ENCODE data around the gene ESYT1. TPM values are rescaled to one million over a fixed set of nuclear protein-coding genes. Genes with fewer than 3 reads are reported as not detected.

ESYT1 gene
- total and polyA plus RNA-seq, 4 experiments from 2014 or later = 249 to 690 (median 326) TPM

DNA sequence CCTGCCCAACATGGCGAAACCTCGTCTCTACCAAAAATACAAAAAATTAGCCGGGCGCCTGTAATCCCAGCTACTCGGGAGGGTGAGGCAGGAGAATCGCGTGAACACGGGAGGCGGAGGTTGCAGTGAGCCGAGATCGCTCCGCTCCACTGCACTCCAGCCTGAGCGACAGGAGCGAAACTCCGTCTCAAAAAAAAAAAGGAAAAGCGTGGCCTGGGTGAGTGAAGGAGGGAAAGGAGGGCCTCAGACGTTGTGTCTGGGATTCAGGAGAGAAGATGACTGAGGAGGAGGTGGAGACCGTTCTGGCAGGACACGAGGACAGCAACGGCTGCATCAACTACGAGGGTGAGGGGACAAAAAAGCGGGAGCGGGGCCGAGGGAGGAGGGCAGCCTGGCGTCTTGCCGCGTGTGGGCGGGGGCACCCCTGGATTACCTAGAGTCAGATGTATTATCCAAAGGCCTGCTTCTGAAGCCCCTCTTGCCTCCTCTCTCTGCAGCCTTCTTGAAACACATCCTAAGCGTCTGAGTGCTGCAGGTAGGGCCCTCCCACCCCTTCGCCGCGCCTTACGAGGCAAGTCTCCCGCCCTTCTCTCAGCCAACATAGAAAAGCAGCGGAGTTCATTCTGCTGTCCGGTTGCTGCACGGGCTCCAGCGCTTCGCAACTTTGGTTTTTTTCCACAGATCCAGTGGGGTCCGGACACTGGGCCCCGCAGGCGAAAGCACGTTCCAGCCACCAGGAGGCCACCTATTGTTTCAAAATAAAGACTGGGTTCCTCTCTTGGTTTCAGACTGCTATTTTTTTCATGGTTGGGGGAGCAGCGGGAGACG, 29.3 kb downstream of the ESYT1 start:
- peak overlapping the region; percentile 97 for H3K27ac ChIP-seq (ENCODE audit: low read depth, low read length)
- peak overlapping the region; percentile 93 to 100 (median 97) for H3K4me3 Mint-ChIP-seq
- intact Hi-C loops (cut with micrococcal nuclease) = loop anchor here (1.0 to 2.0 kb wide), 4 partner anchors 29 to 67 kb away; partner anchors contain the start of genes ESYT1, NABP2 and RNF41
- peaks cover 22 to 40% of the 10 kb centered on the region in 2 donors for H3K36me3 Mint-ChIP-seq
- peaks cover 49% of the 10 kb centered on the region for H3K4me1 ChIP-seq (ENCODE audit: insufficient read depth, low read length)
- peak; percentile 71 to 82 (median 75) for DNase-seq
- H3K4me3 ChIP-seq (ENCODE audit: low read length in 2 of 2) = peak overlapping the region; percentile 53 to 76
- H3K27me3 Mint-ChIP-seq = no peaks in the 10 kb centered on the region
- H3K36me3 ChIP-seq (ENCODE audit: insufficient read depth, low read length) = peaks cover 25% of the 10 kb centered on the region
- no peaks in the 10 kb centered on the region for H3K9me3 ChIP-seq (ENCODE audit: control insufficient read depth in 1 of 2, low read length in 2 of 2)
- peak overlapping the region; percentile 96 to 100 (median 99) for H3K27ac Mint-ChIP-seq
- ChIA-PET CTCF (ENCODE audit: partially characterized antibody) (interaction anchor here (1.7 to 3.9 kb wide), 4 partner anchors 29 to 38 kb away, joined by 6 to 24 read pairs (median 12); partner anchors contain the start of genes ESYT1, SMARCC2 and ZC3H10), POLR2A (ENCODE audit: partially characterized antibody) (interaction anchor here (0.6 to 10.8 kb wide), 11 partner anchors 9 to 292 kb away, joined by 3 to 236 read pairs (median 7); partner anchors contain the start of genes ESYT1, RPL41, SMARCC2 and TIMELESS)
- no peaks in the 10 kb centered on the region for H3K9me3 Mint-ChIP-seq
- H3K4me1 Mint-ChIP-seq = peaks cover 30 to 68% (median 43%) of the 10 kb centered on the region in 4 donors
- no peaks in the 10 kb centered on the region for H3K27me3 ChIP-seq (ENCODE audit: insufficient read depth, low read length)

DNA sequence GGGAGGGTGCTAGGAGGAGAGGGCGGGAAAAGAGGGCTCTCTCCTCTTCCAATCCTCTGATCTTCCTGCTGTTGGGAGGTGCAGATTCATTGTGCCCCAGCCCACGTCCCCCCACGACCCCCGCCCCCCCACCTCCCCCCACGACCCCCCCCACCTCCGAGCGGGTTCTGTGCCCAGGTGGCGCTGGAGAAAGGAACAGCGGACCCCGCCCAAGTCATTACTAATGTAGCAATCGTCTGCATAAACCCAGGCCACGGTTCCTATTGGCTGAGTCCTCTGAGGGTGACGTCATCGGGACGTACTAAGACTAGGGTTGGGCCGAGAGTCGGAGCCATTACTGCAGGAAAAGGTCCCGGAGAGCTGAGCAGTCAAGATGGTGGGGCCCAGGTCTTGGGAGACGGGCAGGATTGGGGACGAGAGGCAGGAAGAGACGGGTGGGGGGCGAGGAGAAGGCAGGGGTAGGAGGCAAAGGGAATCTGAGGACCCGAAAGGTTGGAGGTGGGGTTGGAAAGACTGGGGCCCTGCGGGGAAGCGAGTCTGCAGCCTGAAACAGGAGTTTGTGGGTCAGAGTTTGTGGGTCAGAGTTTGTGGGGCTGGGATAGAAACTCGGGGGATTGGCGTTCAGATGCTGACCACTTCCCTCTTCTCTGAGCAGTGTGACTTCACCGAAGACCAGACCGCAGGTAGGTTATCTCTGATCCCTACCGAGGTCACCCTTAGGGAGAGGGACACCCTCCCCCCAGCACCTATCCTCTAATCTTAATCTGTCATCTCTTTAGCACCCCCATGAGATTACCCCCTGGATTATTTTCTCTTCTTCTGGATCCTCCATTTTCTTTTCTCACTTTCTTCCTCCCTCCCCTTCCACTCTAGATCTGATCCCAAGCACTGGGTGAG, 30.2 kb downstream of the ESYT1 start, which contains the start of gene MYL6:
TSS of gene MYL6 (plus strand) at position 331 of the 897 bp plus-strand sequence. CDS start at position 374, 43 bp downstream.
- Mint-ChIP-seq H3K9me3 (no peaks in the 10 kb centered on the region), H3K27me3 (no peaks in the 10 kb centered on the region), H3K36me3 (peaks cover 23 to 49% of the 10 kb centered on the region in 2 donors), H3K27ac (peak within 1 kb of the TSS; percentile 96 to 100 (median 99)), H3K4me3 (peak within 1 kb of the TSS; percentile 93 to 100 (median 97)), H3K4me1 (peaks cover 28 to 64% (median 37%) of the 10 kb centered on the region in 4 donors)
- DNase-seq = peak; percentile 88 to 98 (median 91)
- Histone ChIP-seq H3K9me3 (ENCODE audit: control insufficient read depth in 1 of 2, low read length in 2 of 2) (no peaks in the 10 kb centered on the region), H3K27ac (ENCODE audit: low read depth, low read length) (peak within 1 kb of the TSS; percentile 97), H3K27me3 (ENCODE audit: insufficient read depth, low read length) (no peaks in the 10 kb centered on the region), H3K4me1 (ENCODE audit: insufficient read depth, low read length) (peaks cover 40% of the 10 kb centered on the region), H3K4me3 (ENCODE audit: low read length in 2 of 2) (peak within 1 kb of the TSS; percentile 86 to 89), H3K36me3 (ENCODE audit: insufficient read depth, low read length) (peaks cover 34% of the 10 kb centered on the region)
- ChIA-PET CTCF (ENCODE audit: partially characterized antibody) (interaction anchor here (0.6 to 2.5 kb wide), 12 partner anchors 16 to 72 kb away, joined by 3 to 16 read pairs (median 4); partner anchors contain the start of genes ESYT1, RNF41, SMARCC2 and ZC3H10), POLR2A (ENCODE audit: partially characterized antibody) (interaction anchor here (0.7 to 10.8 kb wide), 13 partner anchors 14 to 291 kb away, joined by 3 to 236 read pairs (median 7); partner anchors contain the start of genes ESYT1, PA2G4, RNF41 and RPL41)
- intact Hi-C loops (cut with micrococcal nuclease) = loop anchor here (1.0 to 2.0 kb wide), 2 partner anchors 30 to 63 kb away; partner anchors contain the start of genes ESYT1 and RNF41

DNA sequence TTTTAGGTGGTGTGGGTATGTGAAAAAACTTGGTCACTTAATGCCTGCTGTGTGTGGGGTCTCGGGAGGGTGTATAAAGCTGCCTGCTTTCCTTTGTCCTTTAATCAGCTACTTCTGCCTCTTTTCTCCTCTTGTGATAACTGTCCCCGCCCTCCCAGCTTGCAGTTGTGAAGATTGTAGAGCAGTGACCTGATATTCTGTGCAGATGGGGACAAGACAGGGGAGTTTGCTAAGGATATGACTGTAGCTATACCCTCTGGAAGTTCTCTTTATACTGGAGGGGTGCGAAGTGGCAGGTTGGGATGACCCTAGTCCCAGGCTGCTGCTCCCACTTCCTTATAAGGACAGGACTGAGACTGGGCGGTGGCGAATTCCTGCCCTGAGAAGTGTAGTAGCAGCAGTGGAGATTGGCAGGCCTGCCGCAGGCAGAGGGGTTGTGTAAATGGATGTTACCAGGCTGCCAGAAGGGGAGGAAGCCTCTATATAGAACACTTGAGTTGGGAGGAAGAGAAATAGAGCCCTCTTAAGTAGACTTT, 30.9 kb downstream of the ESYT1 start:
- Mint-ChIP-seq H3K4me3 (peak overlapping the region; percentile 93 to 100 (median 97)), H3K9me3 (no peaks in the 10 kb centered on the region), H3K36me3 (peaks cover 28 to 56% of the 10 kb centered on the region in 2 donors), H3K4me1 (peaks cover 28 to 65% (median 37%) of the 10 kb centered on the region in 4 donors), H3K27ac (peak overlapping the region; percentile 96 to 100 (median 99)), H3K27me3 (no peaks in the 10 kb centered on the region)
- no peaks in the 10 kb centered on the region for H3K27me3 ChIP-seq (ENCODE audit: insufficient read depth, low read length)
- H3K4me1 ChIP-seq (ENCODE audit: insufficient read depth, low read length) = peaks cover 38% of the 10 kb centered on the region
- peak; percentile 19 to 48 (median 24) for DNase-seq
- intact Hi-C loops (cut with micrococcal nuclease) = loop anchor here (1.0 to 2.0 kb wide), 2 partner anchors 31 to 62 kb away; partner anchors contain the start of genes ESYT1 and RNF41
- H3K9me3 ChIP-seq (ENCODE audit: control insufficient read depth in 1 of 2, low read length in 2 of 2) = no peaks in the 10 kb centered on the region
- ChIA-PET CTCF (ENCODE audit: partially characterized antibody) (interaction anchor here (0.6 to 2.5 kb wide), 13 partner anchors 15 to 63 kb away, joined by 3 to 16 read pairs (median 4); partner anchors contain the start of genes ESYT1, RNF41, SMARCC2 and ZC3H10), POLR2A (ENCODE audit: partially characterized antibody) (interaction anchor here (0.7 to 10.8 kb wide), 13 partner anchors 10 to 201 kb away, joined by 3 to 236 read pairs (median 7); partner anchors contain the start of genes ESYT1, PA2G4, RNF41 and RPL41)
- H3K27ac ChIP-seq (ENCODE audit: low read depth, low read length) = peak overlapping the region; percentile 97
- peaks cover 41% of the 10 kb centered on the region for H3K36me3 ChIP-seq (ENCODE audit: insufficient read depth, low read length)
- peak overlapping the region; percentile 86 to 89 for H3K4me3 ChIP-seq (ENCODE audit: low read length in 2 of 2)

DNA sequence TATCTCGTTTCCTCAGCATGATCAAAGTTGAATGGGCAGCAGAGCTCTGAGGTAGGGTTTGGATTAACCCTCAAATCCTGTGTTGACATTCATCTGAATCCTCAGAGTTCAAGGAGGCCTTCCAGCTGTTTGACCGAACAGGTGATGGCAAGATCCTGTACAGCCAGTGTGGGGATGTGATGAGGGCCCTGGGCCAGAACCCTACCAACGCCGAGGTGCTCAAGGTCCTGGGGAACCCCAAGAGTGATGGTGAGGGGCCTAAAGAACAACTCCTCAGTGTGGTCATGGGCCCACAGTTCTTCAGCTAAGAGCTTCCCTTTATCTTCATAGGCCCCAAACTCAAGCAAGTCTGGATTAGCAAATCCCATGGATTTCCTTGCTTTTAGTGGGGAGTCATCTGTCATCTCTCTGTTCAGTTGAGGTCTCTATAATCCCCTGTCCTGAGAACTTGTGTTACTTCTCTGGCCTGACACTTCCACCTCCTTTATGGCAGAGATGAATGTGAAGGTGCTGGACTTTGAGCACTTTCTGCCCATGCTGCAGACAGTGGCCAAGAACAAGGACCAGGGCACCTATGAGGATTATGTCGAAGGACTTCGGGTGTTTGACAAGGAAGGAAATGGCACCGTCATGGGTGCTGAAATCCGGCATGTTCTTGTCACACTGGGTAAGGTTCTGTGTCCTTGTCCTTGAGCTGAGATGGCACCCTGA, 31.6 kb downstream of the ESYT1 start:
- Histone ChIP-seq H3K27ac (ENCODE audit: low read depth, low read length) (peak overlapping the region; percentile 97), H3K9me3 (ENCODE audit: control insufficient read depth in 1 of 2, low read length in 2 of 2) (no peaks in the 10 kb centered on the region), H3K4me1 (ENCODE audit: insufficient read depth, low read length) (peaks cover 38% of the 10 kb centered on the region), H3K36me3 (ENCODE audit: insufficient read depth, low read length) (peaks cover 41% of the 10 kb centered on the region), H3K4me3 (ENCODE audit: low read length in 2 of 2) (peak overlapping the region; percentile 86 to 89), H3K27me3 (ENCODE audit: insufficient read depth, low read length) (no peaks in the 10 kb centered on the region)
- Mint-ChIP-seq H3K27ac (peak overlapping the region; percentile 96 to 100 (median 99)), H3K4me3 (peak overlapping the region; percentile 93 to 100 (median 97)), H3K27me3 (no peaks in the 10 kb centered on the region), H3K4me1 (peaks cover 28 to 65% (median 37%) of the 10 kb centered on the region in 4 donors), H3K9me3 (no peaks in the 10 kb centered on the region), H3K36me3 (peaks cover 34 to 62% of the 10 kb centered on the region in 2 donors)
- POLR2A ChIA-PET (ENCODE audit: partially characterized antibody) = interaction anchor here (0.6 to 10.8 kb wide), 14 partner anchors 9 to 200 kb away, joined by 3 to 236 read pairs (median 6); partner anchors contain the start of genes ESYT1, PA2G4, RNF41 and RPL41
- intact Hi-C loops (cut with micrococcal nuclease) = loop anchor here (2.0 kb wide), 1 partner anchor 61 kb away; the partner anchor contains the start of gene RNF41
- CTCF ChIA-PET (ENCODE audit: partially characterized antibody) = interaction anchor here (0.6 to 2.5 kb wide), 11 partner anchors 17 to 63 kb away, joined by 3 to 16 read pairs (median 4); partner anchors contain the start of genes ESYT1, RNF41, SMARCC2 and ZC3H10
- DNase-seq = no peak

DNA sequence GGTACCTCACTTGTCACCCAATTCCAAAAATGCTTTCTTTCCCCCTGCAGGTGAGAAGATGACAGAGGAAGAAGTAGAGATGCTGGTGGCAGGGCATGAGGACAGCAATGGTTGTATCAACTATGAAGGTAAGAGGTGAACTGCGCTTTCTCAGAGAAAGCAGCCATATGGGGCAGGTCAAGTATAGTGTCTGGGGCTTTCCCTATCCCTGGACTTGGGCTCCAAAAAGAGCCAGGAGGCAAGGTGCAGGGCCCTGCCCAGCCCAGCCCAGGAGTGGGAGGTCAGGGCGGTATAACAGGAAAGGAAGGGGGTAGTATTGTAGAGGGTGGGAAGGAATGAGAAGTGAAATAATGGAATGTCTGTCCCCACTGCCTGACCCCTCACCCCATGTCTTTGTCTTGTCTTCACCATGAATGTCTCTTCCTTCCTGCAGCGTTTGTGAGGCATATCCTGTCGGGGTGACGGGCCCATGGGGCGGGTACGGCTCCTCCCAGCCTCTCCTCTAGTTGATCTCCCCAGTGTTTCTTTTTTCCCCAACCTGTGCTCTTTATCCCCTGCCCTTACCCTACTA, 32.2 kb downstream of the ESYT1 start:
- intact Hi-C loops (cut with micrococcal nuclease) = no loop called here
- Mint-ChIP-seq H3K36me3 (peaks cover 34 to 66% of the 10 kb centered on the region in 2 donors), H3K9me3 (no peaks in the 10 kb centered on the region), H3K4me3 (peak overlapping the region; percentile 93 to 100 (median 97)), H3K4me1 (peaks cover 28 to 64% (median 37%) of the 10 kb centered on the region in 4 donors), H3K27ac (peak overlapping the region; percentile 96 to 100 (median 99)), H3K27me3 (no peaks in the 10 kb centered on the region)
- H3K27ac ChIP-seq (ENCODE audit: low read depth, low read length) = peak overlapping the region; percentile 97
- ChIA-PET CTCF (ENCODE audit: partially characterized antibody) (interaction anchor here (1.0 to 3.2 kb wide), 11 partner anchors 8 to 44 kb away, joined by 4 to 16 read pairs (median 8); partner anchors contain the start of genes ESYT1, MYL6B, RPL41 and SMARCC2), POLR2A (ENCODE audit: partially characterized antibody) (interaction anchor here (0.6 to 10.8 kb wide), 12 partner anchors 12 to 307 kb away, joined by 3 to 236 read pairs (median 8); partner anchors contain the start of genes ESYT1, PA2G4, RNF41 and RPL41)
- H3K4me3 ChIP-seq (ENCODE audit: low read length in 2 of 2) = peak overlapping the region; percentile 86 to 89
- H3K9me3 ChIP-seq (ENCODE audit: control insufficient read depth in 1 of 2, low read length in 2 of 2) = no peaks in the 10 kb centered on the region
- H3K27me3 ChIP-seq (ENCODE audit: insufficient read depth, low read length) = no peaks in the 10 kb centered on the region
- peaks cover 38% of the 10 kb centered on the region for H3K4me1 ChIP-seq (ENCODE audit: insufficient read depth, low read length)
- peak; percentile 64 to 85 (median 73) for DNase-seq
- H3K36me3 ChIP-seq (ENCODE audit: insufficient read depth, low read length) = peaks cover 45% of the 10 kb centered on the region
